Measurements from ENCODE around the gene CHD3. TPM values are rescaled to one million over a fixed set of nuclear protein-coding genes. Genes with fewer than 3 reads are reported as not detected.

Gene CHD3
- total RNA-seq, 2 experiments from 2014 or later, result 125 to 129 TPM

- DNase-seq (peak; percentile 94), ATAC-seq (peak; percentile 73)
- Mint-ChIP-seq H3K27ac (no peak overlapping the region), H3K4me1 (ENCODE audit: low read depth) (peaks cover 6% of the 10 kb centered on the region), H3K27me3 (ENCODE audit: low read depth) (no peaks in the 10 kb centered on the region), H3K36me3 (ENCODE audit: low read depth) (peaks cover 25% of the 10 kb centered on the region), H3K9me3 (ENCODE audit: insufficient read depth) (no peaks in the 10 kb centered on the region), H3K4me3 (no peak overlapping the region)
- POLR2A ChIA-PET, result no interaction called here
- CTCF ChIA-PET, result no interaction called here
Measured at GRCh38 chr17:7887482-7888183, 956 bp upstream of the CHD3 start.

DNA sequence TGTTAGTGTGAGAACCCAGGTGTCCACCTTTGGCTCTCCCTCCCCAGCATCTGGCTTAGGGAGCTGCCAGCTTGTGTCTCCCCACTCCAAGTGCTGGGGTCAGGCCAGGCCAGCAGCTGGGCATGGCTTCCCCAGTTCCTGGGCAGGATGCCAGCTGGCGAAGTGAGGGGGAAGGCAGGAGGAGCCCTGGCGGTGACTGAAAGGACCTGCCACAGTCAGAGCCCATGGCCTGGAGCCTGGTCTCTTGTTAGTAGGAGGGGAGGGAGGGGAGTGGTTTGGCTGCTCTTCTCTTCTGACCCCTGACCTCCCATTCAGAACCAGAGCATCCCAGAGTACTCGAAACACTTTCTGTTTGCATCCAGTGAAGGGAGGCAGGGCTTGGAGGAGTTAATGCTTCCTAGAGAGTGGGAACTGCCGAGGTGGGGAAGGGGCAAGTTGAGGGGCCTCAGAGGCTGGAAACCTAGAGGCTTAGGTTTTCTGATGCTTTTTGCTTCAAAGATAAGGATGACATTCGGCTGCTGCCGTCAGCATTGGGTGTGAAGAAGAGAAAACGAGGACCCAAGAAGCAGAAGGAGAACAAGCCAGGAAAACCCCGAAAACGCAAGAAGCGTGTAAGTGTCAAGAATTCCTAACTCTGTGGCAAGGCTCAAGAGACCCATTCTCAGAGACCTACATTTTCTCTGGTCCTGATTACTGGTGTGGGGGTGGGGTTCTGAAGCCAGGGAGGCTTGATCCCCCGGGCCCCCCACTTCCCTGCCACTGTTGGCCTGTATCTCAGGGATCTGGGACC lies 772 bp downstream of the CHD3 start:
- POLR2A ChIA-PET, result interaction anchor here (1.1 kb wide), 1 partner anchor 12 kb away, joined by 3 read pairs; no protein-coding TSS in a partner anchor
- Mint-ChIP-seq H3K36me3 (ENCODE audit: low read depth) (peaks cover 38% of the 10 kb centered on the region), H3K27me3 (ENCODE audit: low read depth) (no peaks in the 10 kb centered on the region), H3K4me3 (no peak overlapping the region), H3K4me1 (ENCODE audit: low read depth) (peaks cover 8% of the 10 kb centered on the region), H3K27ac (no peak overlapping the region), H3K9me3 (ENCODE audit: insufficient read depth) (no peaks in the 10 kb centered on the region)
- CTCF ChIA-PET, result interaction anchor here (1.0 to 1.2 kb wide), 2 partner anchors 26 to 100 kb away, joined by 3 to 6 read pairs; no protein-coding TSS in a partner anchor
- ATAC-seq (no peak), DNase-seq (no peak)

GRCh38 chr17:7893187-7893880 lies 4.7 kb downstream of the CHD3 start:
- CTCF ChIA-PET, result interaction anchor here (1.2 to 1.8 kb wide), 2 partner anchors 24 to 36 kb away, joined by 3 to 4 read pairs; partner anchors contain the start of gene NAA38
- H3K27me3 Mint-ChIP-seq (ENCODE audit: low read depth), result no peaks in the 10 kb centered on the region
- POLR2A ChIA-PET, result no interaction called here
- no peaks in the 10 kb centered on the region for H3K9me3 Mint-ChIP-seq (ENCODE audit: insufficient read depth)
- H3K27ac Mint-ChIP-seq, result no peak overlapping the region
- DNase-seq (no peak), ATAC-seq (no peak)
- H3K4me3 Mint-ChIP-seq, result no peak overlapping the region
- peaks cover 70% of the 10 kb centered on the region for H3K36me3 Mint-ChIP-seq (ENCODE audit: low read depth)
- H3K4me1 Mint-ChIP-seq (ENCODE audit: low read depth), result peaks cover 18% of the 10 kb centered on the region

DNA sequence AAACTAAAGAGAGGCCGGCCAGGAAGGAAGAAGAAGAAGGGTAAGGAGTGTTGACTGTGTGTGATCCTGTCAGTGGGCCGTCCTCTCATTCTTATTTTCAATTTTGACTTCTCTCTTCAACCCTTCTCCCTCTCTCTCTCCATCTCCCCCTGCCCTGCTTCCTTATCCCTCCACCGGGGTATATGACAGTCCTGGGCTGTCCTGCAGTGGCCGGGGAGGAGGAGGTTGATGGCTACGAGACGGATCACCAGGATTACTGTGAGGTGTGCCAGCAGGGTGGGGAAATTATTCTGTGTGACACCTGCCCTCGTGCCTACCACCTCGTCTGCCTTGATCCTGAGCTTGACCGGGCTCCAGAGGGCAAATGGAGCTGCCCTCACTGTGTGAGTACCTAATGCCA lies 5.6 kb downstream of the CHD3 start:
- Mint-ChIP-seq H3K4me1 (ENCODE audit: low read depth) (peaks cover 18% of the 10 kb centered on the region), H3K9me3 (ENCODE audit: insufficient read depth) (no peaks in the 10 kb centered on the region), H3K27ac (no peak overlapping the region), H3K36me3 (ENCODE audit: low read depth) (peaks cover 78% of the 10 kb centered on the region), H3K4me3 (no peak overlapping the region), H3K27me3 (ENCODE audit: low read depth) (no peaks in the 10 kb centered on the region)
- ChIA-PET POLR2A (no interaction called here), CTCF (interaction anchor here (1.0 kb wide), 1 partner anchor 31 kb away, joined by 3 read pairs; no protein-coding TSS in a partner anchor)
- no peak for ATAC-seq
- DNase-seq, result no peak

- H3K4me3 Mint-ChIP-seq, result no peak overlapping the region
- H3K9me3 Mint-ChIP-seq (ENCODE audit: insufficient read depth), result no peaks in the 10 kb centered on the region
- DNase-seq (no peak), ATAC-seq (no peak)
- POLR2A ChIA-PET, result no interaction called here
- CTCF ChIA-PET, result interaction anchor here (1.0 kb wide), 1 partner anchor 31 kb away, joined by 3 read pairs; no protein-coding TSS in a partner anchor
- peaks cover 18% of the 10 kb centered on the region for H3K4me1 Mint-ChIP-seq (ENCODE audit: low read depth)
- peaks cover 81% of the 10 kb centered on the region for H3K36me3 Mint-ChIP-seq (ENCODE audit: low read depth)
- H3K27me3 Mint-ChIP-seq (ENCODE audit: low read depth), result no peaks in the 10 kb centered on the region
- no peak overlapping the region for H3K27ac Mint-ChIP-seq
Measured at GRCh38 chr17:7894866-7895265, 6.3 kb downstream of the CHD3 start.

DNA sequence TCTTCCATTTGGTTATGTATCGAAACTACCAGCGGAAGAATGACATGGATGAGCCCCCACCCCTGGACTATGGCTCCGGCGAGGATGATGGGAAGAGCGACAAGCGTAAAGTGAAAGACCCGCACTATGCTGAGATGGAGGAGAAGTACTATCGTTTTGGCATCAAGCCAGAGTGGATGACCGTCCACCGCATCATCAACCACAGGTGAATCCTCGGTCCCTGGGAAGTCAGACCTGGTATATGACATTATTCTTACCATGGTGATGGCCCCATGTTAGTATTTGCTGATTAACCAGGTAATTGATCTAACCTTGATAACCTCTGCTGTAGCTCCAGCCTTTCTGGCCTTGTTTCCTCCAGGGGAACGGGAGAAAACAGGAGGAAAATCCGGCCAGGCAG lies 8.5 kb downstream of the CHD3 start:
- no peaks in the 10 kb centered on the region for H3K27me3 Mint-ChIP-seq (ENCODE audit: low read depth)
- no peak overlapping the region for H3K4me3 Mint-ChIP-seq
- ChIA-PET POLR2A (no interaction called here), CTCF (interaction anchor here (0.6 to 5.0 kb wide), 7 partner anchors 15 to 144 kb away, joined by 3 to 19 read pairs (median 6); partner anchors contain the start of gene RNF227)
- no peak overlapping the region for H3K27ac Mint-ChIP-seq
- ATAC-seq, result no peak
- peaks cover 82% of the 10 kb centered on the region for H3K36me3 Mint-ChIP-seq (ENCODE audit: low read depth)
- H3K4me1 Mint-ChIP-seq (ENCODE audit: low read depth), result peaks cover 12% of the 10 kb centered on the region
- H3K9me3 Mint-ChIP-seq (ENCODE audit: insufficient read depth), result no peaks in the 10 kb centered on the region
- no peak for DNase-seq

- Mint-ChIP-seq H3K4me3 (no peak overlapping the region), H3K9me3 (ENCODE audit: insufficient read depth) (no peaks in the 10 kb centered on the region), H3K4me1 (ENCODE audit: low read depth) (peaks cover 12% of the 10 kb centered on the region), H3K27ac (peak overlapping the region; percentile 0), H3K27me3 (ENCODE audit: low read depth) (no peaks in the 10 kb centered on the region), H3K36me3 (ENCODE audit: low read depth) (peaks cover 85% of the 10 kb centered on the region)
- POLR2A ChIA-PET, result interaction anchor here (1.0 to 2.0 kb wide), 2 partner anchors 28 to 62 kb away, joined by 3 to 4 read pairs; no protein-coding TSS in a partner anchor
- no peak for DNase-seq
- ATAC-seq, result no peak
- CTCF ChIA-PET, result interaction anchor here (0.6 to 5.0 kb wide), 13 partner anchors 15 to 160 kb away, joined by 3 to 19 read pairs (median 4); partner anchors contain the start of genes NAA38 and RNF227
Measured at GRCh38 chr17:7897773-7898172, 9.2 kb downstream of the CHD3 start.

GRCh38 chr17:7903154-7904103 lies 14.8 kb downstream of the CHD3 start:
- Mint-ChIP-seq H3K9me3 (ENCODE audit: insufficient read depth) (no peaks in the 10 kb centered on the region), H3K36me3 (ENCODE audit: low read depth) (peaks cover 79% of the 10 kb centered on the region)
- CTCF ChIA-PET, result interaction anchor here (0.8 to 1.5 kb wide), 4 partner anchors 14 to 138 kb away, joined by 3 read pairs; no protein-coding TSS in a partner anchor

DNA sequence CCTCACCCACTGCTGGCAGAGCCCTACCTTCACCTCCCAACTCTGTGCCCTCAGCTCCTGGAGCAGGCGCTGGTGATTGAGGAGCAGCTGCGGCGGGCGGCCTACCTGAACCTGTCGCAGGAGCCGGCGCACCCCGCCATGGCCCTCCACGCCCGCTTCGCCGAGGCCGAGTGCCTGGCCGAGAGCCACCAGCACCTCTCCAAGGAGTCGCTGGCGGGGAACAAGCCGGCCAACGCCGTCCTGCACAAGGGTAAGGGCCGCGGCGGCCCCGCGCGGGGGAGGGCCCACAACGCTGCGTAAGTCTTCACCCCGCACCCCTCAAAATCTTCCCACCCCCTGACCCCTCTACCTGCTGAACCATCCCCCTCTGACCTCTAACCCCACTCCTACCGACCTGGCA lies 20.5 kb downstream of the CHD3 start:
- H3K9me3 Mint-ChIP-seq (ENCODE audit: insufficient read depth), result no peaks in the 10 kb centered on the region
- peaks cover 10% of the 10 kb centered on the region for H3K4me1 Mint-ChIP-seq (ENCODE audit: low read depth)
- no peak overlapping the region for H3K27ac Mint-ChIP-seq
- ATAC-seq (no peak), DNase-seq (no peak)
- POLR2A ChIA-PET, result no interaction called here
- CTCF ChIA-PET, result no interaction called here
- H3K27me3 Mint-ChIP-seq (ENCODE audit: low read depth), result no peaks in the 10 kb centered on the region
- no peak overlapping the region for H3K4me3 Mint-ChIP-seq
- H3K36me3 Mint-ChIP-seq (ENCODE audit: low read depth), result peaks cover 69% of the 10 kb centered on the region

More at GRCh38 chr17:7903154-7904103, 14.8 kb downstream of the CHD3 start:
- H3K4me1 Mint-ChIP-seq (ENCODE audit: low read depth), result no peaks in the 10 kb centered on the region
- POLR2A ChIA-PET, result no interaction called here
- H3K4me3 Mint-ChIP-seq, result no peak overlapping the region
- ATAC-seq (no peak), DNase-seq (no peak)
- no peaks in the 10 kb centered on the region for H3K27me3 Mint-ChIP-seq (ENCODE audit: low read depth)
- H3K27ac Mint-ChIP-seq, result no peak overlapping the region

DNA sequence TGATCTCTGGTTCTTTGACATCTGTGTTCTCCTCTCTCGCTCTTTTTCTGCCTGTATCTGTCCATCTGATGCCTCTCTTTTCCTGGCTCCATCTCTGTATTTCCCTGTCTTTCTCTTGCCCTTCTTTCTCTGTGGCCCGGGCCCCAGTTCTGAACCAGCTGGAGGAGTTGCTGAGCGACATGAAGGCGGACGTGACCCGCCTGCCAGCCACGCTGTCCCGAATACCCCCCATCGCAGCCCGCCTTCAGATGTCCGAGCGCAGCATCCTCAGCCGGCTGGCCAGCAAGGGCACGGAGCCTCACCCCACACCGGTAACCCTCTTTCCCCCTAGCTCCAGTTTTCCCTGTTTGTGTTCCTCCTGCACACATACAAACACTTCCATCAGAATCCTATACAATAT lies 21.7 kb downstream of the CHD3 start:
- Mint-ChIP-seq H3K4me1 (ENCODE audit: low read depth) (peaks cover 22% of the 10 kb centered on the region), H3K9me3 (ENCODE audit: insufficient read depth) (no peaks in the 10 kb centered on the region), H3K36me3 (ENCODE audit: low read depth) (peaks cover 58% of the 10 kb centered on the region), H3K27me3 (ENCODE audit: low read depth) (no peaks in the 10 kb centered on the region), H3K27ac (no peak overlapping the region), H3K4me3 (no peak overlapping the region)
- ATAC-seq (no peak), DNase-seq (no peak)
- ChIA-PET POLR2A (interaction anchor here (0.6 kb wide), 1 partner anchor 95 kb away, joined by 3 read pairs; no protein-coding TSS in a partner anchor), CTCF (interaction anchor here (0.7 to 11.0 kb wide), 3 partner anchors 75 to 226 kb away, joined by 3 to 237 read pairs (median 3); no protein-coding TSS in a partner anchor)

All from activated CD8-positive, alpha-beta T cell treated with anti-CD3 and anti-CD28 coated beads, Interleukin-2, amount 10 ng/mL, durations not matched to agents 7 days and 5 days (primary cell).